H9 (cell line): ENCODE measurements around the gene ALKBH4. TPM values are rescaled to one million over a fixed set of nuclear protein-coding genes. Genes with fewer than 3 reads are reported as not detected.
"Not testable (repeated sequence)": the region's sequence is repeated elsewhere in the genome, so short reads cannot be mapped to it uniquely, and the experiment has no call there.

Experiments used
- DNase-seq: peaks from one replicate; pipeline ENCODE4 v3.0.0-alpha.2; 2017
- H2AFZ ChIP-seq: one replicate; pipeline ENCODE4 v1.6.1; 2013; ENCODE audit warnings: mild to moderate bottlenecking, low read length, control low read depth, moderate library complexity
- H2AK5ac ChIP-seq: 2 replicates; pipeline ENCODE4 v1.6.1; 2013; ENCODE audit warnings: low read length, control low read depth, mixed read lengths; ENCODE audit not compliant: insufficient read length
- H2BK120ac ChIP-seq: one replicate; pipeline ENCODE4 v1.6.1; 2013; ENCODE audit warnings: low read depth, mild to moderate bottlenecking, low read length, control low read depth, inconsistent platforms; ENCODE audit not compliant: poor library complexity, severe bottlenecking
- H2BK12ac ChIP-seq: 2 replicates; pipeline ENCODE4 v1.6.1; 2013; ENCODE audit warnings: low read length, control low read depth, mixed read lengths, low read depth; ENCODE audit not compliant: insufficient read length
- H2BK15ac ChIP-seq: 2 replicates; pipeline ENCODE4 v1.6.1; 2013; ENCODE audit warnings: low read depth, low read length, control low read depth
- H2BK20ac ChIP-seq: one replicate; pipeline ENCODE4 v1.6.1; 2013; ENCODE audit warnings: low read depth, mild to moderate bottlenecking, low read length, control low read depth, inconsistent platforms; ENCODE audit not compliant: poor library complexity, severe bottlenecking
- H2BK5ac ChIP-seq: 2 replicates; pipeline ENCODE4 v1.6.1; 2013; ENCODE audit warnings: low read length, control low read depth, mixed read lengths; ENCODE audit not compliant: insufficient read length
- H3K14ac ChIP-seq: 2 replicates; pipeline ENCODE4 v1.6.1; 2013; ENCODE audit warnings: low read length, control low read depth; ENCODE audit not compliant: insufficient read depth
- H3K18ac ChIP-seq: 2 replicates; pipeline ENCODE4 v1.6.1; 2013; ENCODE audit warnings: low read depth, mild to moderate bottlenecking, mixed read lengths, low read length, control low read depth; ENCODE audit not compliant: insufficient read length
- H3K23ac ChIP-seq: 2 replicates; pipeline ENCODE4 v1.6.1; 2013; ENCODE audit warnings: low read length, control low read depth, mixed read lengths, low read depth; ENCODE audit not compliant: insufficient read length
- H3K23me2 ChIP-seq: 2 replicates; pipeline ENCODE4 v1.6.1; 2013; ENCODE audit warnings: low read depth, mild to moderate bottlenecking, mixed read lengths, low read length, control low read depth; ENCODE audit not compliant: insufficient read length, poor library complexity, severe bottlenecking
- H3K27ac ChIP-seq: 2 replicates; pipeline ENCODE4 v1.5.1; 2013; ENCODE audit warnings: low read length, control low read depth, mixed read lengths, low read depth; ENCODE audit not compliant: insufficient read length
- H3K27me3 ChIP-seq: 2 replicates; pipeline ENCODE4 v1.6.1; 2013; ENCODE audit warnings: low read length, control low read depth, inconsistent platforms; ENCODE audit not compliant: insufficient read depth
- H3K4ac ChIP-seq: 2 replicates; pipeline ENCODE4 v1.6.1; 2013; ENCODE audit warnings: low read depth, mild to moderate bottlenecking, control low read depth, inconsistent platforms, low read length, moderate library complexity
- H3K4me1 ChIP-seq: 2 replicates; pipeline ENCODE4 v1.6.1; 2013; ENCODE audit warnings: low read length, control low read depth, inconsistent platforms; ENCODE audit not compliant: insufficient read depth
- H3K4me2 ChIP-seq: 2 replicates; pipeline ENCODE4 v1.6.1; 2013; ENCODE audit warnings: low read length, control low read depth, mixed read lengths; ENCODE audit not compliant: insufficient read length, insufficient read depth
- H3K56ac ChIP-seq: 2 replicates; pipeline ENCODE4 v1.6.1; 2013; ENCODE audit warnings: low read depth, mild to moderate bottlenecking, mixed read lengths, low read length, control low read depth; ENCODE audit not compliant: insufficient read length
- H3K79me1 ChIP-seq: 2 replicates; pipeline ENCODE4 v1.6.1; 2013; ENCODE audit warnings: low read depth, mild to moderate bottlenecking, moderate library complexity, low read length, control low read depth, inconsistent platforms; ENCODE audit not compliant: insufficient read depth, poor library complexity, severe bottlenecking
- H3K79me2 ChIP-seq: 2 replicates; pipeline ENCODE4 v1.6.1; 2013; ENCODE audit warnings: low read length, control low read depth, inconsistent platforms; ENCODE audit not compliant: insufficient read depth
- H3K9ac ChIP-seq: 2 replicates; pipeline ENCODE4 v1.6.1; 2013; ENCODE audit warnings: low read length, control low read depth, mixed read lengths; ENCODE audit not compliant: insufficient read length; ENCODE audit errors: extremely low read depth
- H3K9me3 ChIP-seq: one replicate; pipeline ENCODE4 v1.6.1; 2013; ENCODE audit warnings: low read depth, low read length, inconsistent platforms; ENCODE audit not compliant: control insufficient read depth
- H3T11ph ChIP-seq: one replicate; pipeline ENCODE4 v1.6.1; 2013; ENCODE audit warnings: mild to moderate bottlenecking, low read length, control low read depth, inconsistent platforms
- H4K20me1 ChIP-seq: one replicate; pipeline ENCODE4 v1.6.1; 2013; ENCODE audit not compliant: control insufficient read depth, insufficient read length, insufficient read depth
- H4K5ac ChIP-seq: 2 replicates; pipeline ENCODE4 v1.6.1; 2013; ENCODE audit warnings: low read depth, mild to moderate bottlenecking, mixed read lengths, low read length, control low read depth; ENCODE audit not compliant: insufficient read length
- H4K8ac ChIP-seq: replicated peaks from 2 replicates; pipeline ENCODE4 v1.6.1; 2013; ENCODE audit warnings: low read length, control low read depth, mixed read lengths, low read depth; ENCODE audit not compliant: insufficient read length
- H4K91ac ChIP-seq: 2 replicates; pipeline ENCODE4 v1.6.1; 2013; ENCODE audit warnings: low read depth, mild to moderate bottlenecking, moderate library complexity, mixed read lengths, low read length, control low read depth; ENCODE audit not compliant: insufficient read length
- H3K27ac Mint-ChIP-seq, 3 experiments: 2 replicates in 2 of 3; 3 replicates in 1 of 3; pipeline ENCODE4 v1.8.0; 2020 to 2021; ENCODE audit warnings: mixed read lengths in 3 of 3, mild to moderate bottlenecking in 1 of 3, moderate library complexity in 1 of 3
- H3K27me3 Mint-ChIP-seq: 2 replicates; pipeline ENCODE4 v1.8.0; 2021; ENCODE audit warnings: low read depth, mild to moderate bottlenecking, moderate library complexity, mixed read lengths
- H3K36me3 Mint-ChIP-seq, 3 experiments: 2 replicates in 2 of 3; 3 replicates in 1 of 3; pipeline ENCODE4 v1.8.0; 2020 to 2021; ENCODE audit warnings: low read depth in 3 of 3, mixed read lengths in 3 of 3; ENCODE audit not compliant: insufficient read depth in 1 of 3
- H3K4me1 Mint-ChIP-seq, 2 experiments: 2 replicates each; pipeline ENCODE4 v1.8.0; 2020; ENCODE audit warnings: mixed read lengths in 2 of 2
- H3K4me3 Mint-ChIP-seq, 2 experiments: 2 replicates in 1 of 2; 3 replicates in 1 of 2; pipeline ENCODE4 v1.8.0; 2020 to 2021; ENCODE audit warnings: mild to moderate bottlenecking in 2 of 2, mixed read lengths in 2 of 2, moderate library complexity in 1 of 2
- H3K9me3 Mint-ChIP-seq, 2 experiments: 2 replicates in 1 of 2; 3 replicates in 1 of 2; pipeline ENCODE4 v1.8.0; 2020; ENCODE audit warnings: mild to moderate bottlenecking in 2 of 2, mixed read lengths in 2 of 2, moderate library complexity in 1 of 2
- WGBS: extraction: QIAGEN DNeasy Blood & Tissue Kit; methylation state at CpG from one replicate; pipeline ENCODE4 v1.1.7; 2013; ENCODE audit warnings: missing lambda C conversion rate, low lambda C conversion rate, mixed read lengths; ENCODE audit not compliant: insufficient read length; ENCODE audit errors: extremely low coverage; 5-methylcytosine and 5-hydroxymethylcytosine counted together
- total RNA-seq: library from RNA; stranded (reverse); gene quantifications from 2 replicates; pipeline ENCODE4 v1.2.1, GENCODE V29; 2021

Gene ALKBH4
- total RNA-seq, 1 experiment from 2014 or later, result 23.9 TPM

DNA sequence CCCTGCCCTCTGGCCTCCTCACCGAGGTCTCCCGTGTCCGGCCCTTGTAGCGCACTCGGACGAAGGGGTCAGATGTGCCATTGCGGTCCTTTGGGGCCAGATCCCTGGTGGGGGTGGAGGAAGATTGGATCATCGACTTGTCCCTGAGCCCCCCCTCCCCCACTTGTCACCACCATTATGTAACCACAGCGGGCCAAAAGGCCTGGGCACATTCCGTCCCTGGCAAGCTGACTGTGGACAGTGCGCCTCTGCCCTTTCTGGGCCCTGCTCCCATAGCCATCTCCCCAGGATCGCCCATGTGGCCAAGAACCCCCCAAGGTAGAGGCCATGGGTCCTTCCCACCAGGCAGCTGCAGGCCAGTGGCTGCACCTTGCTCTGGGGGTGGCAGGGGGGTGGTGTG is 38.5 kb upstream of the ALKBH4 start:
- DNase-seq, H3K23me2 ChIP-seq, H3K27me3 Mint-ChIP-seq, H3K4ac ChIP-seq, H4K91ac ChIP-seq, H2BK5ac ChIP-seq, H4K5ac ChIP-seq, H2BK20ac ChIP-seq, H3K4me3 Mint-ChIP-seq, H2BK120ac ChIP-seq, H3K23ac ChIP-seq, H3K56ac ChIP-seq, H3K9ac ChIP-seq, H3K9me3 ChIP-seq, H3K79me1 ChIP-seq, H3K36me3 Mint-ChIP-seq, H3K27ac Mint-ChIP-seq, H2AK5ac ChIP-seq, H3K79me2 ChIP-seq, H3T11ph ChIP-seq, H2AFZ ChIP-seq, H3K4me2 ChIP-seq, H2BK15ac ChIP-seq, H3K14ac ChIP-seq, H3K27me3 ChIP-seq, H4K8ac ChIP-seq, H2BK12ac ChIP-seq, H3K27ac ChIP-seq, H3K4me1 Mint-ChIP-seq, H4K20me1 ChIP-seq, H3K9me3 Mint-ChIP-seq, H3K18ac ChIP-seq, H3K4me1 ChIP-seq: not testable (repeated sequence)
- WGBS, result no CpG with 5 or more reads among the region's 12 CpGs

DNA sequence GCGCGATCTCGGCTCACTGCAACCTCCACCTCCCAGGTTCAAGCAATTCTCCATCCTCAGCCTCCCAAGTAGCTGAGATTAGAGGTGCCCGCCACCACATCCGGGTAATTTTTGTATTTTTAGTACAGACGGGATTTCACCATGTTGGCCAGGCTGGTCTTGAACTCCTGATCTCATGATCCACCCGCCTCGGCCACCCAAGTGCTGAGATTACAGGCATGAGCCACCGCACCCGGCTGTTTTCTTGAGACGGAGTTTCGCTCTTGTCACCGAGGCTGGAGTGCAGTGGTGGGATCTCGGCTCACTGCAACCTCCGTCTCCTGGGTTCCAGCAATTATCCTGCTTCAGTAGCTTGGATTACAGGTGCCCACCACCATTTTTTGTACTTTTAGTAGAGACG is 33.7 kb upstream of the ALKBH4 start:
- H3K4me1 Mint-ChIP-seq, H3K18ac ChIP-seq, H2BK15ac ChIP-seq, H3K23me2 ChIP-seq, H3K23ac ChIP-seq, H3T11ph ChIP-seq, H3K56ac ChIP-seq, H3K36me3 Mint-ChIP-seq, H3K4me1 ChIP-seq, H2BK5ac ChIP-seq, DNase-seq, H2AK5ac ChIP-seq, H3K9me3 ChIP-seq, H4K5ac ChIP-seq, H3K4me3 Mint-ChIP-seq, H3K14ac ChIP-seq, H3K9me3 Mint-ChIP-seq, H3K27ac ChIP-seq, H3K9ac ChIP-seq, H4K8ac ChIP-seq, H3K27me3 ChIP-seq, H4K20me1 ChIP-seq, H2BK12ac ChIP-seq, H3K4me2 ChIP-seq, H3K27me3 Mint-ChIP-seq, H4K91ac ChIP-seq, H2BK120ac ChIP-seq, H2BK20ac ChIP-seq, H3K79me1 ChIP-seq, H3K27ac Mint-ChIP-seq, H3K79me2 ChIP-seq, H2AFZ ChIP-seq, H3K4ac ChIP-seq: not testable (repeated sequence)
- WGBS, result no CpG with 5 or more reads among the region's 16 CpGs
